Measurements from ENCODE around the gene NUP50. TPM values are rescaled to one million over a fixed set of nuclear protein-coding genes. Genes with fewer than 3 reads are reported as not detected.

Gene NUP50
- total and polyA plus RNA-seq, 2 experiments from 2014 or later: 21.1 to 57.7 TPM

DNA sequence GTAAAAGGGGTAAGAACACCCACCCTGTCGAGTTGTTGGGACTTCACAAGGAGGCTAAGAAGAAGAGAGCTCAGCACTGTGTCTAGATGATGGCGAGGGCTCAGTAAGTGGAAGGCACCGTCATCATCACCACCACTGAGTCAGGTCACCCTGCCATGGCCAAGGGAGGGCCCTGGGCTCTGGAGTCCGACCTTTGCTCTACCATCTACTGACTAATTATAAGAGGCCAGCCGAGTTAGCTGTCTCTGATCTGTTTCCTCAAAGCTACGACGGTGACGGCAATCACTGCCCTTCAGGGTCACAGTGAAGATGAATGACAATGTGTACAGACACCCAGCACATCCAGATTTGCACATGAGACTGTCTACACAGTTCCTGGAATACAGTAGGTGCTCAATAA lies 47.7 kb downstream of the NUP50 start:
- no peaks in the 10 kb centered on the region for H3K9me3 ChIP-seq (ENCODE audit: low read depth)
- H3K27ac ChIP-seq: no peak overlapping the region
- H3K4me3 ChIP-seq: no peak overlapping the region
- no peak for DNase-seq (ENCODE audit: low read depth in 1 of 2, low spot score in 1 of 2)
- no peaks in the 10 kb centered on the region for H3K27me3 ChIP-seq
- H3K36me3 ChIP-seq: no peaks in the 10 kb centered on the region
- peaks cover 10% of the 10 kb centered on the region for H3K4me1 ChIP-seq (ENCODE audit: low read depth)
- TF ChIP-seq, protein P1, sequence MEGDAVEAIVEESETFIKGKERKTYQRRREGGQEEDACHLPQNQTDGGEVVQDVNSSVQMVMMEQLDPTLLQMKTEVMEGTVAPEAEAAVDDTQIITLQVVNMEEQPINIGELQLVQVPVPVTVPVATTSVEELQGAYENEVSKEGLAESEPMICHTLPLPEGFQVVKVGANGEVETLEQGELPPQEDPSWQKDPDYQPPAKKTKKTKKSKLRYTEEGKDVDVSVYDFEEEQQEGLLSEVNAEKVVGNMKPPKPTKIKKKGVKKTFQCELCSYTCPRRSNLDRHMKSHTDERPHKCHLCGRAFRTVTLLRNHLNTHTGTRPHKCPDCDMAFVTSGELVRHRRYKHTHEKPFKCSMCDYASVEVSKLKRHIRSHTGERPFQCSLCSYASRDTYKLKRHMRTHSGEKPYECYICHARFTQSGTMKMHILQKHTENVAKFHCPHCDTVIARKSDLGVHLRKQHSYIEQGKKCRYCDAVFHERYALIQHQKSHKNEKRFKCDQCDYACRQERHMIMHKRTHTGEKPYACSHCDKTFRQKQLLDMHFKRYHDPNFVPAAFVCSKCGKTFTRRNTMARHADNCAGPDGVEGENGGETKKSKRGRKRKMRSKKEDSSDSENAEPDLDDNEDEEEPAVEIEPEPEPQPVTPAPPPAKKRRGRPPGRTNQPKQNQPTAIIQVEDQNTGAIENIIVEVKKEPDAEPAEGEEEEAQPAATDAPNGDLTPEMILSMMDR (IDR thresholded peaks at IDR 0.05; ENCODE audit: low read depth, low read length): no peak

DNA sequence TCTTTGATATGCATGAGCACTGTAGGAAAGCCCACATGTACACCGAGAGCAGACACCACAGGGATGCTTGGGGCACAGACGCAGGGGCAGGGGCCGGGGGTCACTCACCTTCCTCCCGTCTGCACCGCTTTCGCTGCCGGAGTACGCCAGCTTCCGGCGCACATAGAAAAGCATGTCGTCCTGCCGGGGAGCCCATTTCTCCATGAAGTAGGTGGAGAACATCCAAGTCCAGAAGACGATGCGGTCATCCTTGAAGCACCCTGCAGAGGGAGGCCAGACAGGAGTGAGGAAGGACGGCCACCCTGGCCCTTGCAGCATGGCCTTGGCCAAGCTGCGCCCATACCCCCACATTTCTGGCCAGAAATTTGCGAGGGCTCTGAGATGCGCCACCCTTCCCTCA lies 48.1 kb downstream of the NUP50 start:
- Histone ChIP-seq H3K36me3 (no peaks in the 10 kb centered on the region), H3K27me3 (no peaks in the 10 kb centered on the region), H3K9me3 (ENCODE audit: low read depth) (no peaks in the 10 kb centered on the region), H3K4me3 (no peak overlapping the region), H3K27ac (no peak overlapping the region), H3K4me1 (ENCODE audit: low read depth) (peaks cover 10% of the 10 kb centered on the region)
- TF ChIP-seq, protein P1 (IDR thresholded peaks at IDR 0.05; ENCODE audit: low read depth, low read length): no peak
- DNase-seq (ENCODE audit: low read depth in 1 of 2, low spot score in 1 of 2): no peak

DNA sequence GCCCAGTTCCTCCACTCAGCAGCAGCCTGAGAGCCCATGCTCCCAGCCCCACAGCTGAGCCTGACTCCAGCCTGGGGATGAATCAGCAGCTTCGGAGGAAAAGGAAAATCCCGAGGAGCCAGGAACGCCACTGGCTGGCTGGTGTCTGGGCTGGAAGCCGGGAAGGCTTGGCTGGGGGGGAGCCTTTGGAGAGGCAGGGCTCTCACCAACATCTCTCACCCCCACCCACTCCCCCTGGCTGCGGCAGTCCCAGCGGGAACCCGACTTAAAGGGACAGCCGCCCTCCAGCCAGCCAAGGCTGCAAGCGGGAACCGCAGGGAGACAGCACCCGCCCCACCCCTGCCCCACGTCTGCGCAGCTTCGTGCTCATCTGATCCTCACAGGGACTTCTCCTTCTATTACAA lies 48.6 kb downstream of the NUP50 start:
- Histone ChIP-seq H3K9me3 (ENCODE audit: low read depth) (no peaks in the 10 kb centered on the region), H3K4me3 (no peak overlapping the region), H3K27ac (no peak overlapping the region), H3K36me3 (no peaks in the 10 kb centered on the region), H3K27me3 (no peaks in the 10 kb centered on the region), H3K4me1 (ENCODE audit: low read depth) (peaks cover 10% of the 10 kb centered on the region)
- TF ChIP-seq, protein P1 (IDR thresholded peaks at IDR 0.05; ENCODE audit: low read depth, low read length): no peak
- DNase-seq (ENCODE audit: low read depth in 1 of 2, low spot score in 1 of 2): peak; percentile 53 to 88

DNA sequence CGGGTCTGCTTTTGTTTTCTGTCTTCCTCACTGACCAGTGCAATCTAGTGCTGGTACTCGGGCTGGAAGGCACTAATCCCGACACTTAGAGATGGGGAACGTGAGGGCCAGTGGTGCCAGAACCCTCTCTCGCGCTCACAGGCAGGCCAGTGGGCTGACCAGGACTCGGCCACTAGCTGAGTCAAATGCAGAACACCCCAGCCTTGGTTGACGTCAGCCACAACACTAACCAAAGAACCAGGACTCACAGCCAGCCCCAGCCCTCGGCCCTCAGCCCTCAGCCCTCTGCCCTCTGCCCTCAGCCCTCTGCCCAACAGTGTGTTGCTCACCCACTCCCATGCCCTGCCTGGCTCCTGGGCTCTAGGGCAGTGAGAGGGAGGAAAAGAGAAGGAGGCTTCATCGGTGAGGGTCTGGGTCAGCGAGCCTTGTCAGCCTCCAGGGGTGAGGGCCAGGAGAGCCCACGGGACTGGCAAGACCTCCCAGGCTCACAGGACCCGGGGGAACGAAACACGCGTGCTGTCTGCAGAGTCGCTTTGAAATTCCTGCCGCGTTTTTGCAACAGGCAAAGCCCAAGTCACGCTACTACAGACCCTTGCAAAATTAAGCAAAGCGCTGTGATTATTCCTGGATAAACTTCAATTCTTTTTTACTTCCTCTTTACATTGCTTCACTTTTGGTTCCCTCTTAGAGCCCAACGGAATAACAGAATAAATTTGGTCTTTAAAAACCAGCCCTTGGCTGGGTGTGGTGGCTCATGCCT lies 49.4 kb downstream of the NUP50 start:
- TF ChIP-seq, protein P1 (IDR thresholded peaks at IDR 0.05; ENCODE audit: low read depth, low read length): no peak
- Histone ChIP-seq H3K27me3 (no peaks in the 10 kb centered on the region), H3K9me3 (ENCODE audit: low read depth) (no peaks in the 10 kb centered on the region), H3K4me1 (ENCODE audit: low read depth) (peaks cover 10% of the 10 kb centered on the region), H3K4me3 (no peak overlapping the region), H3K36me3 (no peaks in the 10 kb centered on the region), H3K27ac (no peak overlapping the region)
- DNase-seq (ENCODE audit: low read depth in 1 of 2, low spot score in 1 of 2): peak; percentile 18 to 48

DNA sequence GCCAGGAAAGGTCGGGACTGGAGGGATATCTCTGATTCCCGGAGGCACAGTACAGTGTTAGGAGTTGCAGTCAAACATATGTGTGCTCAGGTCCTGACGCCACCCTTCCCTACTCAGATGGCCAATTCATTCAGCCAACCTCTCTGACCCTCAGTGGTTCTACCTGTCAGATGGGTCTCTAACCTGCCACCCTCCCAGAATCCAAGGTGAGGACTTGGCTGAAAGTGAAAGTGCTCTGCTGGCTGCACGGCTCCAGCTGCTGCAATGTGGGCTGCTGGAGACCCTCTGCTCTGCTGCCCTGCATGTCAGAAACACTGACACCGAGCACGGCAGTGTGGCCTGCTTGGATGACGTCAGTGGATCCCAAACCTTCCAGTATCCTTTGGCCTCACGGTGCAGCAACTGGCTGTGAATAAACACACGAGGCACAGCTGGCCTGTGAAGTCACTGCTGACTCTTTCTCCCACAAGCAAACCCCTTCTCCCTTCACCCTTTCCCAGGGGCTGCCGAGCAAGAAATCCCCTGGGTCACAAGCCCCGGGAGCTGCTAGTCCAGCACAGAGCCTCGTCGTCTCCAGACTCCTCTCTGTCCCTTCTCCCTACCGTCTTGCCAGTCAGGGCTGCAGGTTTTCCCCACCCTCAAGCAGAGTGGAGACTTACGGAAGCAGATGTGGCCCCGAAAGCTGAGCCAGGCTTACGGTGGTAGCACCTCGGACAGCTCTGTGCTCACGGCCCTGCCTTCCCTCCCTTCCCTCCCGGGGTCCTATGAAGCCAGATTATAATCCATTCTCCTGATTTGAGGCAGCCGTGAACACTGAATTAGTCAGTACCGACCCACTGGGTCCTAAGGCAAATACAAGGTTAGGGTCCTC lies 52.6 kb downstream of the NUP50 start:
- Histone ChIP-seq H3K27ac (no peak overlapping the region), H3K9me3 (ENCODE audit: low read depth) (no peaks in the 10 kb centered on the region), H3K4me1 (ENCODE audit: low read depth) (peaks cover 10% of the 10 kb centered on the region), H3K27me3 (no peaks in the 10 kb centered on the region), H3K36me3 (no peaks in the 10 kb centered on the region), H3K4me3 (no peak overlapping the region)
- TF ChIP-seq, protein P1 (IDR thresholded peaks at IDR 0.05; ENCODE audit: low read depth, low read length): no peak
- peak; percentile 55 to 72 for DNase-seq (ENCODE audit: low read depth in 1 of 2, low spot score in 1 of 2)
